ENCODE data around the gene MEPCE. TPM values are rescaled to one million over a fixed set of nuclear protein-coding genes. Genes with fewer than 3 reads are reported as not detected.

The MEPCE gene
- total RNA-seq, 2 donors from 2014 or later, result 14.0 to 34.9 TPM

DNA sequence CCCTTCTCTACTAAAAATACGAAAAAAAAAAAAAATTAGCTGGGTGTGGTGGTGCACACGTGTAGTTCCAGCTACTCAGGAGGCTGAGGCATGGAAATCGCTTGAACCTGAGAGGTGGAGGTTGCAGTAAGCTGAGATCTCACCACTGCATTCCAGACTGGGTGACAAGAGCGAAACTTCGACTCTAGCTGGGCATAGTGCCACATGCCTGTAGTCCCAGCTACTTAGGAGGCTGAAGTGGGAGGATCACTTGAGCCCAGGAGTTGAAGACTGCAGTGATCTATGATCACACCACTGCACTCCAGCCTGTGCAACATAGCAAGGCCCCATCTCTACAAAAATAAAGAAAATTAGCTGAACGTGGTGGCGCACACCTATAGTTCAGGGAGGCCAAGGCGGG is 35.7 kb downstream of the MEPCE start:
- peaks cover 41% of the 10 kb centered on the region for H3K4me1 ChIP-seq
- TF ChIP-seq, protein P1, sequence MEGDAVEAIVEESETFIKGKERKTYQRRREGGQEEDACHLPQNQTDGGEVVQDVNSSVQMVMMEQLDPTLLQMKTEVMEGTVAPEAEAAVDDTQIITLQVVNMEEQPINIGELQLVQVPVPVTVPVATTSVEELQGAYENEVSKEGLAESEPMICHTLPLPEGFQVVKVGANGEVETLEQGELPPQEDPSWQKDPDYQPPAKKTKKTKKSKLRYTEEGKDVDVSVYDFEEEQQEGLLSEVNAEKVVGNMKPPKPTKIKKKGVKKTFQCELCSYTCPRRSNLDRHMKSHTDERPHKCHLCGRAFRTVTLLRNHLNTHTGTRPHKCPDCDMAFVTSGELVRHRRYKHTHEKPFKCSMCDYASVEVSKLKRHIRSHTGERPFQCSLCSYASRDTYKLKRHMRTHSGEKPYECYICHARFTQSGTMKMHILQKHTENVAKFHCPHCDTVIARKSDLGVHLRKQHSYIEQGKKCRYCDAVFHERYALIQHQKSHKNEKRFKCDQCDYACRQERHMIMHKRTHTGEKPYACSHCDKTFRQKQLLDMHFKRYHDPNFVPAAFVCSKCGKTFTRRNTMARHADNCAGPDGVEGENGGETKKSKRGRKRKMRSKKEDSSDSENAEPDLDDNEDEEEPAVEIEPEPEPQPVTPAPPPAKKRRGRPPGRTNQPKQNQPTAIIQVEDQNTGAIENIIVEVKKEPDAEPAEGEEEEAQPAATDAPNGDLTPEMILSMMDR (IDR thresholded peaks at IDR 0.05), result no peak
- TF ChIP-seq POLR2A (IDR thresholded peaks at IDR 0.05), result no peak
- intact Hi-C loops (cut with DNase I), result no loop called here
- peak overlapping the region in 3 of 4 donors; percentile 61 to 79 (median 68) for H3K27ac ChIP-seq
- no peaks in the 10 kb centered on the region for H3K9me3 ChIP-seq
- whole genome bisulfite sequencing, 2 donors, result 56 to 57% methylated on average over 8 of the region's 8 CpGs
- H3K36me3 ChIP-seq (replicated peaks in 1 of 2; ENCODE audit: insufficient read depth in 1 of 2, low read depth in 2 of 2), result no peaks in the 10 kb centered on the region
- ATAC-seq (no peak), DNase-seq (peak in 1 of 4 donors; percentile 45)
- H3K4me3 ChIP-seq, result no peak overlapping the region
- H3K27me3 ChIP-seq, result no peaks in the 10 kb centered on the region

DNA sequence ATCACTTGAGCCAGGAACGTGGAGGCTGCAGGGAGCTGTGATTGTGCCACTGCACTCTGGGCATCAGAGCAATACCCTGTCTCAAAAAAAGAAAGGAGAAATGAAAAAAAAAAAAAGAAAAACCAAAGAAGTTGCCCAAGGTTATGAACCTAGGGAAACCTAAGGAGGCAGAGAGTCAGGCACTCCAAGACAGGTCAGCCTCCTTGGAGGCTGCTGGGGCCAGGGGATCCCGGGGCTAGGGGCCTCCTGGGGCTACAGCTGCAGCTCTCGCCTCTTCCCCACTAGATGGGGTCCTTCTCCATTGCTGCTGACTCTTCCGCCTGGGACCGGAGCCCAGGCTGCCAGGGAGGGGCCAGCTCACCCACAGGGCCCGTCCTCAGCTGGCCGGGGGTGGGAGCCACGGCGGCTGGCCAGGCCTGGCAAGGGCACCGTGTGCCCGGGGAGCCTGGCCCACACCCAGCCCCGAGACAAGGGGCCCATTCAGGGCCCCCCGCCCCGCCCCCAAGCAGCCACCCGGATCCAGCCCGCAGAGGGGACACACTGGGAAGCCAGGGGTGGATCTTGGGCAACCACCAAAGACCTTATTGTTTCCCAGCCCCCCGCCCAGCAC is 36.2 kb downstream of the MEPCE start:
- Histone ChIP-seq H3K27ac (peak overlapping the region; percentile 28 to 79 (median 64)), H3K4me1 (peaks cover 41% of the 10 kb centered on the region), H3K4me3 (no peak overlapping the region), H3K9me3 (no peaks in the 10 kb centered on the region), H3K27me3 (no peaks in the 10 kb centered on the region), H3K36me3 (replicated peaks in 1 of 2; ENCODE audit: insufficient read depth in 1 of 2, low read depth in 2 of 2) (no peaks in the 10 kb centered on the region)
- WGBS, 2 donors, result 4 to 6% methylated on average over 3 to 12 of the region's 17 CpGs
- TF ChIP-seq POLR2A (IDR thresholded peaks at IDR 0.05), result no peak
- TF ChIP-seq, protein P1 (IDR thresholded peaks at IDR 0.05), result peak; percentile 66 to 86 (median 80)
- intact Hi-C loops (cut with DNase I), result no loop called here
- peak; percentile 84 to 93 (median 92) for DNase-seq
- peak; percentile 93 for ATAC-seq

DNA sequence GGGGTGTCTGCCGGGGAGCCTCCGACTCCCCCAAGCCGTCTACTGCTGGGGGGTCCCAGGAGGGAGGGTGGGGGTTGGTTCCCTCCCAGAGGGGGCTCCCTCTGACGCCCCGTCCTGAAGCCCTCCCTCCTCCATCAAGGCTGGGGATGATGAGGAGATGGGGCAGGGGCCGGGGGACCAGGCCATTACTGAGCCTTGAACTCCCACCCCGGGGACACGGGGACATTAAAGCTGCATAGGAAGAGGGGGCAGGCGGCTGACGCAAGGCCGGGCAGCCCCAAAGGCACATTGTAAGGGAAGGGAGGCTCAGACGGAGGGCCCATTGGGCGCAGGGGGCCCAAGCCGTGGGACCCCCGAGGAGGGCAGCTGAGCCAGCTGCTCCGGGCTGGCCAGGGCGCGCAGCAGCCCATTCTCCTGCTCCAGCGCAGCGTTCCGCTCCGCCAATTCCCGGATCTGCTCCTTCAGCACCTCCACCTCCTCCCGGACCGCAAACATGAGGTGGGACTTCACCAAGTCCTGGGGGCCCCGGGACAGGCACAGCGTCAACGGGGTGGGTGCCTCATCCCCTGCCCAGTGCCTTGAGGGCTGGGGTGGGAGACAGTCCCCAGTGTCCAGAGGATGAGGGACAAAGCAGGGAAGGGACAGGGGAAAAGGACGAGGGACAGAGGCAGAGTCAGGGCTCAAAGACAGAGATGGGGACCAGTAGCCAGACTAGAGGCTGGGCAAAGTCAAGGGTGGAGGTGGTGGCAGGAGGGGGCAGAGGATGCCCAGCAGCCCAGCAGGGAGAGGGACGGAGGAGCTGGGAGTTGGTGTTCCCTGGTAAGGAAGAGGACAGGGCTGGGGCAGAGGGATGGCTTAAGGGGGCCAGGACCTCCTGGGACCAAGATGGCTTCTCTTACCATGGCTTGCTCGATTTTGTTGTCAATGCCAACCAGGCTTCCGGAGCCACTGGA is 37.3 kb downstream of the MEPCE start:
- WGBS, 2 donors, result 71 to 74% methylated on average over 8 to 30 of the region's 32 CpGs
- TF ChIP-seq, protein P1 (IDR thresholded peaks at IDR 0.05), result no peak
- no peak for TF ChIP-seq POLR2A (IDR thresholded peaks at IDR 0.05)
- Histone ChIP-seq H3K36me3 (replicated peaks in 1 of 2; ENCODE audit: insufficient read depth in 1 of 2, low read depth in 2 of 2) (no peaks in the 10 kb centered on the region), H3K9me3 (no peaks in the 10 kb centered on the region), H3K4me1 (peaks cover 41% of the 10 kb centered on the region), H3K4me3 (no peak overlapping the region), H3K27me3 (no peaks in the 10 kb centered on the region), H3K27ac (peak overlapping the region; percentile 28 to 79 (median 64))
- DNase-seq (no peak), ATAC-seq (no peak)
- intact Hi-C loops (cut with DNase I), result no loop called here

DNA sequence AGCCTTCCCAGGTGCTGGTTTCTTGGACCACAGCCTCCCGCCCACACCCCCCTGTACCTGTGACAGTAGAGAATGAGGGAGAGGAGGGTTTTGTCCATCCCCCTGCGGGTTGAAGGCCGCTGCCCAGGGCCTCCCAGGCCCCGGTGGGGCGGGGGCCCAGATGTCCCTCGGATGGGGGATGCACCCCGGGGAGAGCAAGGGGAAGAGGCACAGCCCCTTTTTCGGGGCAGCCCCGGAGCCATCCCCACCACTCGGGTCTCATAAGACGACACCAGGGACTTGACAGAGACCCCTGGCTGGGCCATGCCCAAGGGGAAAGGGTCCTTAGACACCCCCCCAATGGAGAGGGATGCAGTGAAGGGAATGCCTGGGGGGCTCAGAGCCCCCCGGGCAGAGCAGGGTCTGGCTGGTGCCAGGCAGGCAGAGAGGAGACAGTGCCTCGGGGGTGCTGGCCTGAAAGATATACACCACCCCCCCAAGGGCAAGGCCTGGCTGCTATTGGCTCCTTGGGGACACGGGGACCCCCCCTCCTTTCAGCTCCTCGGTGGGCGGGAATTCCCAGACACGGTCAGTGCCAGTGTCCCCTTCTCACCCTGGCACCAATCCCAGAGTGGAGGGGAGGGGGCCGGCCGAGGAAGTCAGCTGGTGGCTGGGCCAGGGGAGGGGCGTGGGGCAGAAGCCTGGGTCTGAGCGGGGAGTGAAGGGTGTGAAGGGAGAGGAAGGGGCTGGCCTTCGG is 38.2 kb downstream of the MEPCE start:
- 50 to 57% methylated on average over 13 to 20 of the region's 22 CpGs for WGBS, 2 donors
- no peaks in the 10 kb centered on the region for H3K36me3 ChIP-seq (replicated peaks in 1 of 2; ENCODE audit: insufficient read depth in 1 of 2, low read depth in 2 of 2)
- H3K27me3 ChIP-seq, result no peaks in the 10 kb centered on the region
- intact Hi-C loops (cut with DNase I), result loop anchor here (2.0 kb wide), 1 partner anchor 93 kb away; no protein-coding TSS in a partner anchor
- DNase-seq, result no peak
- peak overlapping the region in 3 of 4 donors; percentile 15 to 79 (median 61) for H3K27ac ChIP-seq
- TF ChIP-seq, protein P1 (IDR thresholded peaks at IDR 0.05), result no peak
- no peak for TF ChIP-seq POLR2A (IDR thresholded peaks at IDR 0.05)
- peaks cover 43% of the 10 kb centered on the region for H3K4me1 ChIP-seq
- ATAC-seq, result no peak
- H3K4me3 ChIP-seq, result no peak overlapping the region
- H3K9me3 ChIP-seq, result no peaks in the 10 kb centered on the region

Measured in body of pancreas (tissue), 4 donors.